GM21381 (cell line): ENCODE data around the gene VOPP1.
"Not testable (repeated sequence)": the region's sequence is repeated elsewhere in the genome, so short reads cannot be mapped to it uniquely, and the experiment has no call there.

Experiments
- ATAC-seq: cut with Tn5 transposase; IDR thresholded peaks from one replicate; pipeline ENCODE4 v1.9.1; 2021; ENCODE audit warnings: mild to moderate bottlenecking, moderate library complexity; ENCODE audit not compliant: unreplicated experiment

Gene VOPP1, protein sequence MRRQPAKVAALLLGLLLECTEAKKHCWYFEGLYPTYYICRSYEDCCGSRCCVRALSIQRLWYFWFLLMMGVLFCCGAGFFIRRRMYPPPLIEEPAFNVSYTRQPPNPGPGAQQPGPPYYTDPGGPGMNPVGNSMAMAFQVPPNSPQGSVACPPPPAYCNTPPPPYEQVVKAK

DNA sequence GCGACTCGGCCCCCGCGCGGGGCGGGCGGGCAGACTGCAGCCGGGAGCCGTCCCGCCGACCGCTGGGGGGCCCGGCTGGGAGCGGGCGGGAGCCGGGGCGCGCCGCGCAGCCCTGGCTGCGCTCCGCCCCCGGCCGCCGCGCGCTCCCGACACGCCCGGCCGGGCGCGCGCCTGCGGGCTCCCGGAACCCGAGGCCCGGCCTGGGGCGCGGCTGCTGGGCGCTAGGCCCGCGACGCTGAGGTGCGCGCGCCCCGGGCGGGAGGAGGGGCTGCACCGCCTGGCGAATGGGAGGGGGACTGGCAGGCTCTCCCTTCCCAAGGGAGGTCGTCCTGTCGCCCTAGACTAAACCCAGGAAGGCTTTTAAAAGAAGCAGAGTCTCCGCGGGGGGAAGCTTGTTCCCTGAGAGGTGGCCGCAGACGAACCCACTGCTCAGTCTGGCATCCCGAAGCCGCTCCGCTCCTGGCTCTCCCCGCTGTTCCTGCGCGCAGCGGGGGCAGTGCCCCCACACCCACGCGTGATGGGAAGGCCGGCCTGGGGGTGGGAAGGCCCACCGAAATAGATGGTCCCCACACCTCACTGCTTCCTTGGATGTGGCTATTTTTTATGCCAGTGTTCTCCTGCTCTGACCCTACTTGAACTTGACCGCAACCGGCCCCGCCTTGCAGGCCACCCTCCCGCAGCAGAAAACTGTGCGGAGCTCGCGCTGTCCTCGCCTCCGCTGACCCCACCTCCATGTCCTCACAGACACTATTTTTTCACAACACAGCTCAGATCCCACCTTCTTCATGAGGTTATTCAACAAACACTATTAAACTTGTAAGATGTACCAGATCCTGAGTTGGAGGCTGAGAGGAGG, at the start of gene VOPP1:
TSS of gene VOPP1 (minus strand) at position 125 of the 856 bp plus-strand sequence. CDS start 178 bp downstream, outside the sequence.
- ATAC-seq: peak; percentile 45

DNA sequence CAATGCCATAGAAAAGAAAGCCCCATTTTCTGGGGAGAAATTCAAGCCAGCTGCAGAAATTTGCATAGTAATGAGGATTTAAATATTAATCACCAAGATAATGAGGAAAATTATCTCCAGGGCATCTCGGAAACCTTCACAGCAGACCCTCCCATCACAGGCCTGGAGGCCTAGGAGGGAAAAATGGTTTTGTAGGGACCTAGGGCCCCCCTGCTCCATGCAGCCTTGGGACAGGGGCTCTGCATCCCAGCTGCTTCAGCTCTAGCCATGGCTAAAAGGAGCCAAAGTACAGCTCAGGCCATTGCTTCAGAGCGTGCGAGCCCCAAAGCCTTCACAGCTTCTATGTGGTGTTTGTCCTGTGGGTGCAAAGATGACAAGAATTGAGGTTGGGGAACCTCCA, 46.6 kb upstream of the VOPP1 start:
- ATAC-seq: no peak

DNA sequence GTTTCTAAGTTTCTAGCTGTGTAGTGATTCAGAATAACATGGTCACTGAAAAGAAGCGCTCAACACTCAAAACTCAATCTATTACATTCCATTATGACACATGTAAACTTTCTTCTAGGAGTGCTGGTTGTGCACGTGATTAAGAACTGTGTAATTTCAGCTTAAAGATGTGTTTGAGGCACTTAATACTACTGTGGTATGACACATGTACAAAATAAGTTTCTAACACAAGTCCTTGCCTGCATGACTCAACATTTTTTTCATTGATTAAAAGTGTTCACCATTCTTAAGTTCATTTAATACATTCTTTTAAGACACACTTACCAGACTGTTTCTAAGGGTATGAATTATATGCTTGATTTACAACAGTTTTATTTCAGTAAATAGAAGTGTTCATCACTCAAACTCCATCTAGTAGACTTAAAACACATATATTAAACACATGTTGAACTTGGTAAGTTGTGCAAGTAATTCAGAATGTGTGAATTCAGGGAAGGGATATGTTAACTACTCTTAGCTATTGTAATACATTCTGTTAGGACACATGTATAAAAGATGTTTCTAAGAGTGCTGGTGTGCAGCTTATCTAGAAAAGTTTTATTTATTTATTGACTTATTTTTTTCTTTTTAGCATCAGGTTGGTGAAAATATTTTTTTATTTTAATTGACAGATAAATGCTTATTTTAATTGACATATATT, 42.2 kb upstream of the VOPP1 start:
- not testable (repeated sequence) for ATAC-seq

DNA sequence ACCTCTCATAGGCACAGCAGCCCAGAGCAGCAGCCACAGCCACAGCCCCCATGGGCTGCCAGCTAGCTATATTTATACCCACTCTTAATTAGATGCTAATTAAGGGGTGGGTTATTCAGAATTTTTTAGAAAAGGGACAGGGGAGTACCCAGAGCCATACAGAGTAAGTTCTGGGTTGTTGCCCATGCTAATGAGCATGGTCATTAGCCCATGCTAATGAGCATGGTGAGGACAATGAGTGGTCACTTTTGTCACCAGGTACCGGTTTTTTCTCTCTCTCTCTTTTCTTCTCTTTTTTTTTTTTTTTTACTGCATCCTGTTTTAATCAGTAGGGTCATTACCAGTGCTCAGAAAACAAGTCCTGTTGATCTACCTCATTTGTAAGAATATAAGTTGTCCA, 37.4 kb upstream of the VOPP1 start:
- ATAC-seq: not testable (repeated sequence)

DNA sequence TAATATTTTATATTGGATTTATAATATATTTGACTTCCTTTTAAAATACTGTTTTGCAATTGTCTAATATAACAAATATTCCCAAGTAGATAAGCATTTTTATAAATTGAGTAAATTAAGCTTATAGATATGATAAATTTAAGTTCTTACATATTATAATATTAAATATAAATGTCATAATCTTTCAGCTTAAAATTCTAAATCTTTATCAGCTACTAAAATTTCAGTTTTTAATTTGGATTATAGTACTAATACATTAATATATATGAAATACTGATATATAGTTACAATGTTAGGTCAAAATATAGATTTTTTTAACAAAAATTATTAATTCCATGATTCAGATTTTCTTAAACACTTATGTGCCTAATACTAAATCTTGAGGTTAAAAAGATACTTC, 33.4 kb upstream of the VOPP1 start:
- not testable (repeated sequence) for ATAC-seq

DNA sequence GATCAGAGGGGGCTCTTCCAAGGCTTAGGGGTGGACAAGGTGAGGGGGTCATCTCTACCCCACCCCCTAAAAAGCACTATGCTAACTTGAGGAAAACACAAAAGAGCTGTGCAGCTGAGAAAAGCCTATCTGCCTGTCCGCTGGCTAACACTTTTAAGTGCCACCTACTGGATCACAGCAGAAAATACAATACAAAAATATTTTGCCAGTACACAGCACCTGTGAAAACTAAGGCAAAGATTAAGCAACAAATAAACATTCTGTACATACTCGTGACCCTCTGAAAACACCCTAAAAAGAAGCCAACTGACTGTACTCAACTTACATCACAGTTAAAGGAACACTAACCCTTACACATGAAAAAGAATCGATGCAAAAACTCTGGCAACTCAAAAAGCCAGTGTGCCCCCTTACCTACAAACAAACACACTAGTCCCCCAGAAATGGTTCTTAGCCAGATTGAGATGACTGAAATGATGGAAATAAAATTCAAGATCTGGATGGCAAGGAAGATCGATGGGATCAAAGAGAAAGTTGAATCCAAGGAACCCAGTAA, 25.7 kb upstream of the VOPP1 start:
- not testable (repeated sequence) for ATAC-seq

DNA sequence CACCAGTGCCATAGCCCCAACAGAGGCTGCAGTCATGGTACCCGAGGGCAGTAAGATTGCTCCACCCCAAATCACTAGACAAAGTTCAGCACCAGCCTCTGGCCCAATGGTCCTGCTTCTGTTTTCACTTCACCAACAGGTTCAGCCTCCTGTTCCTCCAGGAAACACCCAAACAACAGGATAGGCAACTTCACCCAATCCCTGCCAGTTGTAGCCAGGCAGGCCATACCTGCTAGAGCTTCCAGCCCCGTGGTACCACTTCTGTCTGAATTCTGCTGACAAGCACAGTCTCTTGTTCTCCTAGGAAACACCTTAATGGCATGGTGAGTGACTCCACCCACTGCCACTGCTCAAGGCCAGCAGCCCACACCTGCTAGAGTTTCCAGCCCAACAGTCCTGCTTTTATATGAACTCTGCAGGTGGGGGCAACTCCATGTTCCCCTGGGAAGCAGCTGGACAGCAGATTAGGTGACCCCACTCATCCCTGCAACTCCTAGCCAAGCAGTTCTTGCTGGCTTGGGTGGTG, 25.0 kb upstream of the VOPP1 start:
- not testable (repeated sequence) for ATAC-seq

DNA sequence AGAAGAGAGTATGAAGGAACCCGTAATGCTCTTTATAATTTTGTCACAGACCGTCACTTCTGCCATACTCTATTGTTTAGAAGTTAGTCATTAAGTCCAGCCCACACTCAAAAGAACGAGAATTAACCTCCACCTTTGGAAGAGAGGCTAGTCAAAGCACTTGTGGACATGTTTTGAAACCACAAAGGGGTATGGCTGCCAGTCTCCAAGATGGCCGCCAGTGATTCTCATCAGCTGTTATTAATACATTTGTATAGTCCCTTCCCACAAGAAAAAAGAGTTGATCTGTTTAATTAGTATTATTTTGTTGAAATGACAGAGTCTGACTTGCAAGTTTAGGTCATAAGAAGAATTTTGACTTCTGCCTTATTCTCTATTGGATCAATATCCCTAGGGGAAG, 23.2 kb upstream of the VOPP1 start:
- ATAC-seq: no peak

DNA sequence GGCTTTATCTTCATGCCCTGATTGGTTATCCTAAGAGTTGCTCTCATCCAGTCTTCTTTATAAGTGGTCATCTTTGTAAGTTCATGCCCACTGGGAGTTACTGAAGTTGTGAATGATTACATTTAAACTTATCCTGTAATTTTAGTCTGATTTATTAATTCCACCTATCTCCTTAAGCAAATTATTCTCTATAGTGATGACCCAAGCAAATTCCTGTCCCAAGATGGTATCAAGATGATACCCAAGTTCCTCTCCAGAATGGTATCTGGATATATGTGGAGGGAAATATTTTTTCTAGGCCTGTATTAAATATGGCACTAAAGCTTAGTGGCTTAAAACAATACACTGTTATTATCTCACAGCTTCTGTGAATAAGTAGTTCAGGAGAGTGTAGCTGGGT, 22.6 kb upstream of the VOPP1 start:
- no peak for ATAC-seq

DNA sequence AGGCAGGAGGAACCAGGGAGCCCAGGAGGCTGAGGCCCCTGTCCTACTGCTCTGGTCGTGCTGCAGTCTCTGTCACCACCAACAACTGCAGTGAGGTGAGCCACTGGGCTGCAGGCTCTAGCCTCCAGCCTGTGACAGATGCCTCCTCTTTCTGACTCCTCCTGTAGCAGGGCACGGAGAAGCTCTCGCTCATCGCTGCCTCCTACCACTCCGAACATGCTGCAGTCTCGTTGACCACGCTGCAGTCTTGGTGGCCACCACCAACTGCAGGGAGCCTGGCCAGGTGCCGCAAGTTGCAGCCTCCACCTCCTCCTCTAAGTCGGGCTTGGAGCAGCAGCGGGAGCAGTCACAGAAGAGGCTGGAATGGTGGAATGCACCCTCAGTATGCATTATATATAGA, 22.1 kb upstream of the VOPP1 start:
- no peak for ATAC-seq

DNA sequence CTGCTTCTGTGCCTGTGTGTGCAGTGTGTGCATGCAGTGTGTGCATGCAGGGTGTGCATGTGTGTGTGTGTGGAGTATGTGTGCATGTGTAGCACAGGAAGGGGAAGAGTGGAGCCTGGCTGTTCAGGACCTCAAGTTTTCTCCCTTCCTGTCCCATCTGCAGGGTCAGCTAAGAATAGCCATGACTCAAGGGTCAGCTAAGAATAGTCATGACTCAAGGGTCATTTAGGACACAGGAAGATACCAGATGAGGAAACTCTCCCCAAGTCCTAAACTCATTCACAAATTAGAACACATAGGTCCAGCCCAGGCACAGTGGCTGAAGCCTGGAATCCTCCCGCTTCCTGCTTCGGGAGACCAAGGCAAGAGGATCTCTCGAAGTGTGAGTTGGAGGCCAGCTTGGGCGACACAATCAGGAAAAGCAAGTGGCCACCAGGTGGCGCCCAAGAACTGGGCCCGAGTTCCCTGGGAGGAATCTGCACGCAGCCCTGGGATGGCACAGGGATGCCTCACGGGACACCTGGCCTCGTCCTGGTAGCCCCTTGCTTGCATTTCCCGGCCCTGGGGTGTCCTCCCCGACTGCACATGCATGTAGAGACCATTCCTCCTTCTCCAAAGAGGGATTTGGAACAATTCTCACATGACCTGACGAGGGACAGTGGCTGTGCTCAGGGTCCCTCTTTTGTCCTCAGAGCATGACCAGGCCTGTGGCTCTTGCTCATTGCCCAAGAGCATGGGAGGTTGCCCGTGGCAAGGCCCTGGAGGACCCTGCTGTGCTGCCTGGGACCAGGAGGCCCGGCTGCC, 21.4 kb upstream of the VOPP1 start:
- ATAC-seq: no peak

DNA sequence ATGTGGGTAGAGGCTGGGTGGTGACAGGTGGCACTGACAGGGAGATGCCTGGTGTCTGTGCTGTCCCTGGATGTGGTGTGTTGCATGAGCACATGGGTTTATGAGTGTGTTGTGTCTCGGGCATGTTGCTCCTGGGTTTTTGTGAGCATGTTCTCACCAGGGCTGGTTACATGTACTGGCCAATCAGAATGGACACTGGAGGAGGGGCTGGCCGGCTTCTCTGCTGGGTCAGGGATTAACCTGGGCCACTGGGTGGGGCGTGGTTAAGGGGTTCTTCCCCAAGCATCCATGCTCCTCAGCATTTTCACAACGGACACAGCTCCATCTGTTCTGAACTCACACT, 20.8 kb upstream of the VOPP1 start:
- no peak for ATAC-seq

DNA sequence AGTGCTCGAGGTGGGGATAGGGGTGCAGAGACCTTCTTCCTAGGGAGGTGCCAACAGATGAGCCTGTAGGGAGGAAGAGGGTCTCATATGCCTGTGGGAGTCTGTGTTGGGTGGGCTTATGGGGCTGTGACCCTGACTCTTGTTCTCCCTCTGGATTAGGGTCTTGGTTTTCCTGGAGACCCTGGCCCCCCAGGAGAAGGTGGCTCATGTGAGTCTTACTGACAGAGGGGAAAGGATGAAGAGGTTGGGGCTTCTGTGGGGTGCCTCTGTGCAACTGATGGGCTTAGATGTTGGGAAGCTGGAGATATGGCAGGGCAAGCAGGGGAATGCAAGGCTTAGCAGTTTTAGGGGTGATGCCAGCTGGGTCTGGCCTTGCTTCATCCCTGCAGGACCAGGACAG, 20.2 kb upstream of the VOPP1 start:
- no peak for ATAC-seq

DNA sequence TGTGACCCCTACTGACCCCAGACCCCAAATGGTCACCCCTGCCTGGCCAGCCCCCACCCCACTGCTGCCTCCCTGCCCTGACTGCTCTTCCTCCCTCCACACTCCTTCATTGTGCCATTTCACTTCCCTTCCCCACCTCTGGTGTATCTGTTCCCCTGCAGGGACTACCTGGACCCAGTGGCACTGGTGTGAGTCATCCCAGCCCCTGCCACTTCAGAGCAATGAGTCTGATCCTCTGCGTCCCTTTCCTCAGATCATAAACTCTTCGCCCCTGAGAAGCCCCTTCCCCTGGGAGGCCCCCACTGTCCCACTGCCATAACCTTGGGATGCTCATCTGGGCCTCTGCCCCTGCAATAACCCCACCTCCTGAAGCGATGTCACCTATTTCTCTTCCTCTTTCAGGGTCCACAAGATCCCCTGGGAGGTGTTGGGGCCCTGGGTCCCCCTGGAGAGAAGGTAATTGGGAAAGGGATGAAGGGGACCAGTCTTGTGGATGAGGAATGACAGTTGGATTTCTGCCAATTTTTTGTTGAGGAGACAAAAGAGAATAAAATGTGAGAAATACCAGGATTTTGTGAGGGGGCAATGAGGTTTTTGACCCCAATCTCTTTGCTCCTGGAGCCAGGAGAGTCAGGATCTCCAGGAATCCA, 19.1 kb upstream of the VOPP1 start:
- ATAC-seq: no peak

DNA sequence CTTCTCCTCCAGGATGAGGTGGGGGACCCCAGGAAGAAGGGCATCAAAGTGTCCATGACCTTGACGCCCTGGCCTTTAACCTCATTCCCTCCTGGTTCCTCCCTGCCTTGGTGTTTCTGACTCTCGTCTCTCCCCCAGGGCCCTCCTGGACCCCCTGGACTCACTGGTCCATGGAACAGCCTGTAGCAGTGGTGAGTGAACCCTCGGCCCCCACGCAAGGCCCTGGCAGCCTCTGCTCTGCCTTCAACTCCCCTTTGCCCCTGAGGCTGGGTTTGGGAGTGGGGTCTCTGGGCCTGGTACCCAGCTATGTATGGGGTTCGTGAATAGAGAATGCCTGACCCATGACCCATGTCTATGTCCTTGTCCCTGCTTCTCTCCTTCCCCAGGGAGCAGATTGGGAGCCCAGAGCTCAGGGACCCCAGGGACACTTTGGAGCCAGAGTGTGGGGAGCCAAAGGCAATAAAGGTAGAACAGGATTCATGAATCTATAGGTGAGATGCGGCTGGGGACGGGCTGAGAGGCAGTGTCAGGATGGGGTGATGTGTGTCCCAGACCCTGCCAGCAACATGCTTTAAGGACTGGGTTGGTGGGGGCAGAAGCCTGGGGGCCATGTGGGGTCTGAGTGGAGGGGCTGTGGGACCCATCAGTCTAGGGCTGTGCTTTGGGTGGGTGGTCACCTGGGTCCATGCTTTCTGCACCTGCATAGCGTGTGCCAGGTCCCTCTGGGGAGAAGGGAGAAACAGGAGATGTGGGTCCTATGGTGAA, 18.4 kb upstream of the VOPP1 start:
- no peak for ATAC-seq

DNA sequence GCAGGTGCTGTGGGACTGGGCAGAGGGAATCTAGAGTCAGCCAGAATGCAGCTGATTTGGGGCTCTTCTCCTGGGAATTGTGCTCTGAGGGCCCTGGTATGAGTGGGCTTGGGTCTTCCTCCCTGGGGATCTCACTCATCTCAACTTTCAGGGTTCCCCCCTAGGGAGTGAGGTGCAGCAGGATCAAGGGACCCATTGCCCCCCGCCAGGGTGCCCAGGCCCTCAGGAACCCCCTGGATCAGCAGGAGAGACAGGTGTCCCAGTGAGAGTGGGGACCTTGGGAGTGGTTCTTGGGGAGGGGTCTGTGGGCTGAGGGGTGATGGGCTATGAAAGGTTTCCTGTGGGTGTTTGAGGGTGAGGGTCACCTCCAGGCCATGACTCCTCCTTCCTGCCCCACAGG, 17.6 kb upstream of the VOPP1 start:
- no peak for ATAC-seq

DNA sequence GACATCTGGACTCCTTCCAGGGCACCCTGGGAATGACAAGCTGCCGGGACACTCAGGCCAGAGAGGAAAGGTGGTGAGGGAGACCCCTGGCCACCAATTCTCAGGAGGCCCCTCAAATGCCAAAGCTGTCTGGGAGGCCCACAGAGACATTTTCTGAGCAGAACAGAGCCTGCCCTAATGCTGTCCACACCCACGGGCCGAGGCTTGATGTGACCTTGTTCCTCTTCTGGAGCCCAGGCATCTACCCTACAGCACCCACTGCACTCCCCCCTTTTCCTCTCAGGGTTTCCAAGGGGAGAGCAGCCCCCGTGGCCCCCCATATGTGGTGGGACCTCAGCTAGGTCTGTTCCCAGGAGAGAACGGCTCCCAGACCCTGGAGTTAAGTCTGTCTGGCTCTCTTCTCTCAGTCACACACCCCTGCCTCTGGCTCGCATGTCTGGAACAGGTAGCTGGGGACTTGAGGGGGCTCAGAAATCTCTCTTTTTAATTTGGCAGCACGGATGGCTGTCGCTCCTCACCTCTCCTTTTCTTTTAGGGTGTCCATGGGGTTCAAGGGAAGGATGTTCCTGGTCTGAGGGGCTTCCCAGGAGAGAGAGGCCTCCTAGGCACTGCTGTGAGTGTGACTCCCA, 16.8 kb upstream of the VOPP1 start:
- ATAC-seq: no peak

DNA sequence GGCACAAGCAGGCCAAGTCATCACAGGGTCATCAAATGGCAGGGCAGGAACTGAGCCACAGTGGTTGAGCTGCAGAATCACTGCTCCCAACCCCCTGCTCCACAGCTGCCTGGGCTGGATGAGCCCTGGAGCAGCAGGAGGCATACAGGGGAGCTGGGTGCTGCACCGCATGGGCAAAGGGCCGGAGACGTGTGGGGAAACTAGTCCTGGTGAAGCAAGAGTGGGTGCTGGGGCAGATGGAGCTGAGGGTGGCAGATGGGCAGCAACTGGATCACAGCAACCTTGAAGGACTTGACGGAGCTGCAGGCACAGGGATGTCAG, 16.0 kb upstream of the VOPP1 start:
- ATAC-seq: no peak
